CD1c-positive myeloid dendritic cell (primary cell): Measurements from ENCODE around the gene SORCS2.

ENCODE experiments used
- DNase-seq: peaks from one replicate; pipeline ENCODE4 v3.0.0-alpha.2; 2016; ENCODE audit errors: extremely low spot score

The SORCS2 gene

GRCh38 chr4:7470522-7471128, 278.3 kb downstream of the SORCS2 start:
- DNase-seq: no peak

GRCh38 chr4:7472442-7473013, 280.2 kb downstream of the SORCS2 start:
- no peak for DNase-seq

- no peak for DNase-seq
Measured at GRCh38 chr4:7473081-7473480, 280.7 kb downstream of the SORCS2 start.

DNA sequence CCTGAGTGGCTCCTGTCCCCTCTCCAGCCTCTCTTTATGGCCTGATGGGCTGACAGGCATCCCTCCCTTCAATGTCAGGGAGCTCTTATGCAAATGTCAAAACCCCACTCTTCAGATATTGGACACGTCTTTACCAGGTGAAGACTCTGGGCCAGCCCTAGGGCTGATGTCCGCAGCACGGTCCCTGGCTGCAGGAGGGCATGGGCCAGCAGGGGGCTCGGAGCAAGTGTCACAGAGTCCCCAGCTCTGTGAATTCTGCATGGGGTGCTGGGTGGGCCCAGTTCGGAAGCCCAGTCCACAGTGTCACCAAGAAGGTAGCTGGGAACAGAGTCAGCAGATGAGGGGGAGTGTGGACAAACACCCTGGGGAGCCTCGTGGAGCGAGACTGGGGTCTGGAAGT, 282.0 kb downstream of the SORCS2 start:
- no peak for DNase-seq

DNA sequence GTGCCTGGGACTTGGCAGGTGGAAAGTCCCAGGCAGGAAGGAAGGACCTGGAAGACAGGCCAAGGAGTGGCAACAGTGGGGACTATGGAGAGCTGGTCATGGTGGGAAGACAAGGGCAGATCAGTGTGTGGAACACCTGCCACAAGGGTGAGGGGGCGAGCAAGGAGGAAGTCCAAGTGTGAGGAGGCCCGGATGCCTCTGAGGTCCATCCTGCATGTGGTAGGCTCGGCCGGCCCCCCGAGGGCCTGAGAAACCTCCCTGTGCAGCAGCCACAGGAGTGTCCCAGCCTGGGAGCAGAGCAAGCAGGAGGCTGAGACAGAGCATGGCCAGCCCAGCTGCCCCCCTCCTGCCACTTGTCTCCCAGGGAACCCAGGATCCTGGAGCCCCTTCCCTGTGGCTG, 282.9 kb downstream of the SORCS2 start:
- DNase-seq: no peak

DNA sequence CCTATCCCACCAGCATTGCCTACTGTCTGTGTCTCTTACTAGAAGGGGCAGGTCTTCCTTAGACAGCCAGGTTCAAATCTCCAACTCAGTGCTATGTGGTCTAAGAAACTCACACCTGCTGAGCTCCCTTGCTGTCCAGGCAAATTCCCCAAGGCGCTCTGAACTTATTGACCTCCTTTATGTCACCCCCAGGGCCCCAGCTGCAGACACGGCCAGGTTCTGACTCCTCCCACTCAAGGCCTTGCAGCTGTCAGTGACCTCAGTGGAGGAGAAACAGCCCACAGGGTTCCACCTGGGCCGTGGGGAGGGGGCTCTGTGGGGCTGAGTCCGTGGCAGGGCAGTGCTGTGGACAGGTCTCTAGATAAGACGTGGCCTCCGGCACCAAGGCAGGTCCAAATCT, 284.5 kb downstream of the SORCS2 start:
- DNase-seq: no peak

DNA sequence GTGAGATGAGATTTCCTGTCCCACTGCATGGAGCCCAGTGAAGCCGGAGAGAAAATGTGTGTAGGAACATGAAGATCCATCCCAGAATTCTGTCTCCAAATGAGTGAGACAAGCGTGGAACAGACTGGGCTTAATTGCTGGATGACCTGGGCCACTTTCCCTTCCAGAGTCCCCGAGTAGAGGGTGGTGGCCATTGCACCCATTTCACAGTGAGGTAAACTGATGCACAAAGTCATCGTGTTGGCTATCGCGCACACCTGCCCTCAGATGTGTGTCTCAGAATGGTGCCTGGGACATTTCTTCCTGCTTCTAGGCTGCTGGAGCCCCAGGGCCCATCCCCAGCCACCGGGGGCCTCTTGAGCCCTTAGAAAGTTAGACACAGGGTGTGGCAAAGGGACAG, 285.4 kb downstream of the SORCS2 start:
- DNase-seq: no peak

DNA sequence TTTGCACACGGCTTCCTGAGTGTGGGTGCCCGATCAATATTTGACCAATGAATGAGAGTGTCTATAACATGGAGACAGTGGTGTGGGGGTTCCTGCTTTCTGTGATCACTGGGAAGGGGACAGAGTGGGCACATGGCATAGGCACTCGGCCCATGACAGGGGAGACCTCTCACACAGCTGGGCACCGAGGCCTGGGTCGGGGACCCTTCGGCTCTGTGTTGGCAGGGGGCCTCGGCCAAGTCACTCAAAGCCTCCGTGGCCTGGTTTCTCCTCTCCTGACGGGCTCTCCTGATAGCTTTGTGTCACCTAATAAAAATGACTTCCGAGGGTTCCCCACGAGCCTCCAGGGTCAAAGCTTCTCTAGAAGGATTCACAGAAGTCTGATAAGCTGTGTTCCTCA, 286.3 kb downstream of the SORCS2 start:
- DNase-seq: no peak

DNA sequence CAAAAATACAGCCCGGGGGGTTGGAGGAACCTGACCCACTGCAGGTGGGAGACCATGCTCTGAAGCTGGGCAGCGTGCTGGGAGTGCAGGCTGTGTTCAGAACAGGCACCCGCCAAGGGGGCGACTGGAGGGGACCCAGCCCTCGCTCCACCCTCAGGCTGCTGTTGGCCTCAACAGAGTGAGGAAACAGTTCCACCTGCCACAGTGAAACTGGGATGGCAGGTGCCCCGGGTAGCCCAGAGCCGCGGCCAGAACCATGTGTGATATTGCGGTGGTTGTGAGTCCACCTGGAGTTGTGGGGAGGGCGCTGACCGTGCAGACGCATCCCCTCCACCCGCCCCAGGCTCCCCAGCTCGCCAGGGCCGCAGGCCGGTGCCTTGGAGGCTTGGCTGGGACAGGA, 288.1 kb downstream of the SORCS2 start:
- DNase-seq: no peak

- DNase-seq: no peak
Measured at GRCh38 chr4:7481227-7481626, 288.9 kb downstream of the SORCS2 start.

GRCh38 chr4:7485096-7485495, 292.8 kb downstream of the SORCS2 start:
- DNase-seq: no peak

DNA sequence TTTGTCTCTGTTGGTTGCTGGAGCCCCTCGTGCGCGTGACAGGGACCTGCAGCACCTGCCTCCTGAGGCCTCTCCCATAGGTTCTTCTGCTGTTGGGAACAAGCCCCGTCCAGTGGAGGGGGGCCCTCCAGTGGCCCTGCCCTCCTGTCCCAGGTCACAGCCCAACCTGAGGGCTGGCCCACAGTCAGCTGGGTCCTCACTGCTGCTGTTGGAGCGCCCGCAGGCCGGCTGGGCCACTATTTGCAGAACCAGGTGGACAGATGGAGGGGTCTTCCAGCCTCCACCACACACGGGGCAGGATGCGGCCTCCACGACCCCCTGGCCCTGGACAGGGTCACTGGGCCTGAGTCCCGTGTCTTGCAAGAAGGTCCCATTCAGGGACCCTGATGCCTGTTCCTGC, 293.8 kb downstream of the SORCS2 start:
- no peak for DNase-seq

GRCh38 chr4:7487502-7487901, 295.2 kb downstream of the SORCS2 start:
- no peak for DNase-seq

DNA sequence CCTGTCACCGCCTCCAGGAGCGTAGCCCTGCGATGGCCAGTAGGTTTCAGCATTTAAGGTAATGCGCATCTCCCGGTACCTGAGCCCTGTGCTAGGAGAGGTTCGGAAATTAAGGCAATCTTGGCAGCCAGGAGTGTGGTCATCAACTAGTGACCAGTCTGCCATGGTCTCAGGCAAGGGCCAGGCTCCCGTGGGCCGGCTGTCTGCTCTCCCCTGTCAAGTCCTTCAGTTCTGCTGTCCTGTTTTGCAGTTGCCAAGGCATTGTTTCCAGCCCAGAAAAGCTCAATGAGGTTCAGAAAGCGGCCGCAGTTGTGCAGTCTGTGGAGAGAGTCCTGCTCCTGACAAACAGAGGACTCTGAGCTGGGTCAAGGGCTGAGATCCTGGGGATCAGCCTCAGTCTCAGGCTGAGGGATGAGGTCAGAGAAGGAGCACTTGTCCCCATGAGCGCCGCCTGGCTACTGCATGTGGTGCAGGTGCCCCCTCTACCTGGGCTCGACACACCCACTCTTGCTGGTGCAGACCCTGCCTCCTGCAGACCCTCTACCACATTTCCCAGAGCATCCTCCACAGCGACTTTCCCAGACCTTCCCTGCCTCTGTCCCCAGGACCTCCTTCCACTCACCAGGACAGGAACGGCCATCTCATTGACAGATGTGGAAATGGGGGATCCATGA, 295.8 kb downstream of the SORCS2 start:
- no peak for DNase-seq

- no peak for DNase-seq
Measured at GRCh38 chr4:7491915-7492314, 299.6 kb downstream of the SORCS2 start.

DNA sequence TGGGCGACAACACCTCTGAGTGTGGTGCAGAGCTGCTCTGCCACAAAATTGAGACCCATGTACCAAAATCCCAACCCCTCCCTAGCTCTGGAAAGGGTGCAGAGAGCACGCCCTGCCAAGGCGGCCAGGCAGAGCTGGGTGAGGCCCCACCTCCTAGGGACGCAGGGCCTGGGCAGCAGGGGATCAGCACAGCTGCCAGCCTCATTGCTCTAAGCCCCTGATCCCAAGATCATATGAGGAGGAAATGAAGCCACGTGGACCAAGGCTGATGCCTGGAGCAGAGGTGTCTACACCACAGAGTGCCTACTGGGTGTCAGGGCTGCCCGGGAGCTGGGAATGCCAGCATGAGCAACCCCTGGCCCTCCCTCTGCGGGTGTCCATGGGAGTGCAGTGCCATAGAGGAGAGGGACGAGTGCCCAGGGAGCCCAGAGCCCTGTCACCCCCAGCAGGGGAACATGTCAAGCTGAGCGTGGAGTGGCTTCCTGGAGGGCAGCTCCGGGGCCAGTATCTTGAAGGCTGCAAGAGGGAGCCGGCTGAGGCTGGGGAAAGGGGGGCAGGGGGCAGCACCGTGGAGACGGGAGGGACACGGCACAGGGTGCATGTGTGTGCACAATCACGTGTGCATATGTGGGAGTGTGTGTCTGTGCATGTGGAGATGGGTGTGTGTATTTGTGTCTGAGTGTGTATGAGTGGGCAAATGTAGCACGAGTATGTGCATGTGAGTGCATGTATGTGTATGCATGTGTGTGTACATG, 306.3 kb downstream of the SORCS2 start:
- no peak for DNase-seq

GRCh38 chr4:7499661-7500060, 307.3 kb downstream of the SORCS2 start:
- no peak for DNase-seq

- no peak for DNase-seq
Measured at GRCh38 chr4:7500404-7500803, 308.1 kb downstream of the SORCS2 start.

GRCh38 chr4:7501314-7501713, 309.0 kb downstream of the SORCS2 start:
- no peak for DNase-seq

DNA sequence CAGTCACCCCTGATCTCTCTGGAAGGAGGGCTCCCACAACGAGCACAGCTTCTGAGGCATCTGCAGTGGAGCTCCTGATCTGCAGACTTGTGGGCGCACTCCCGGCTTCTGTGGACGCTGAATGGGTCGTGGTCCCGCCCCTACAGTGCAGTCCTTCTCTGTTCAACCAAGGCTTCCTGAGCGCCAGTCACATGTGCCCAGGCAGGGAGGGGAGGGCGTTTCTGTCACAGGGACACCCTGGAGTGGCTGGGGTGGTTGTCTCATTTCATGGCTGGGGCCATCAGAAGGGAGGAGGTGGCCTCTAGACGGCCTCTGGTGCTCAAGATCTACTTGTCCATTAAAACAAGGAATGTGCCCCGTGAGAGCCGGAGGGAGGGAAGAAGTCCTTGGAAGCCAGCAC, 309.5 kb downstream of the SORCS2 start:
- DNase-seq: no peak

DNA sequence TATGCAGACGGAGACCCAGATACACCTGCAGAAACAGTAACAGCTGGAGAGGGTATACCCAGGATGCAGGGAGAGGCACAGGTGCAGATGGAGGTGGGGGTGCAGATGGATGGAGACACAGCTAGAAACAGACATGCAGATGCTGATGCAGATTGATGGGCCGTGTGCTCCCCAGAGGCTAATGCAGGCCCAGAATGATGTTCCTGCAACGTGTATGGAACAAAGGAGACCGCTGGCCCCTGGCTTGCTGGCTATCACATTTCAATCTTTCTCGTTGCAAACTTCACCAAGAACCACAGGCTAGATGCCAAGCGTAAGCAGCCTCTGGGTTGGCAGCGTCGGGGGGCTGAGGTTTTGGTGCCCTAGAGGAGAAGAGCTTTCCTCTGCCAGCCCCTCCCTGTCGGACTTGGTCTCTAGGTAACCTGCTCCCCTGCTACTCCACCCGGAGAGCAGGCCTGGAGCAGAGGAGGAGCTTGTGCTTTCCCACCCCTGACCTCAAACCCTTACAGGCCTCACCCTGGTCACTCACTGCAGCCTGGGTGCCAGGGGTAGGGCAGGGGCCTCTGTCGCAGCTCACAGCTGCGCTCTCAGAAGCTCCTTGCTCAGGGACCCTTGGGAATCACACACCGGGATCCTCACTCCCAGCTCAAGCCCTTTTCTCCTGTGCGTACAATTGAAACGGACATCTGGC, 311.4 kb downstream of the SORCS2 start:
- DNase-seq: no peak
